GM21786 (cell line): ENCODE data around the gene ADGRF5.

Source experiments
- ATAC-seq: cut with Tn5 transposase; IDR thresholded peaks from one replicate; pipeline ENCODE4 v1.9.1; 2021; ENCODE audit not compliant: unreplicated experiment

Gene ADGRF5

GRCh38 chr6:46921731-46922130, at the start of gene ADGRF5:
ADGRF5 (minus strand) TSS chr6:46921938; CDS start chr6:46906762, 15,176 bp downstream.
- ATAC-seq = no peak

DNA sequence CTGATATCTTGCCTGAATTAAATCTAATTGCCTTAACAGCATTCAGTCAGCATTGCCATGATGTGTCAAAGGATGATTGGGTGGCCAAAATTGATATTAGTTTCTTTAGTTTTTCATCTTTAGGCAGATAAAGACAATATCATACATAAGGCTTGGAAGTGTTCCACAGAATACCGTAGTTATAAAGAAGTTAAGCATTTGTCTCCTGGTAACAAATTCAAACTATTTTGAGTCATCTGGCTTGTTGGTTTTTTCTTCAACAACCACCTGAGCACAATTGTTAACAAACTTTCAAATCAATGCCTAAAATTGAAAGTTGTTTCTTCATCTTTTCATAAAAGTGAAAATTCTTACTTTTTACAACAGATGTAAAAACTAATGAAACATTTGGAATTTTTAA, 47.5 kb upstream of the ADGRF5 start:
- ATAC-seq = no peak

DNA sequence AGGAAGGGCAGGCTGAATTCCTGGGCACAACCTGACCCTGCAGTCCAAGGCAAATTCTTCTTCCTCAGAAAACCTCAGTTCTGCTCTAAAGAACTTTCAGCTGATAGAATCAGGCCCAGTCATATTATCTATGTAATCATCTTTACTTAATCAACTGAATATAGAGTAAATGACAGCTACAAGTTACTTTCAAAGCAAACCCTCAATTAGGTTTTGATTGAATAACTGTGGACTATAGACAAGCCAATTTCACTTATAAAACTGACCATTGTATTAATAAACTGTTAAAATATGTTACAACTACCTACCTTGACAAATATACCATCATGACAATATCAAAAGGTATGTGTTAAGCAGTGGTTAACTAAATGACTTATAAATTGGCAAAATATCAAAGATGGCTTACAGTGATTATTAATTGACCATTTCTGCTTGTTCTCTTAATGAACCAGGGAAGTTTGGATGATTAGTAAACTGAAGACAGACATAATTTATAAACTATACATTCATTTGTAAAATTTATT, 46.1 kb upstream of the ADGRF5 start:
- no peak for ATAC-seq

DNA sequence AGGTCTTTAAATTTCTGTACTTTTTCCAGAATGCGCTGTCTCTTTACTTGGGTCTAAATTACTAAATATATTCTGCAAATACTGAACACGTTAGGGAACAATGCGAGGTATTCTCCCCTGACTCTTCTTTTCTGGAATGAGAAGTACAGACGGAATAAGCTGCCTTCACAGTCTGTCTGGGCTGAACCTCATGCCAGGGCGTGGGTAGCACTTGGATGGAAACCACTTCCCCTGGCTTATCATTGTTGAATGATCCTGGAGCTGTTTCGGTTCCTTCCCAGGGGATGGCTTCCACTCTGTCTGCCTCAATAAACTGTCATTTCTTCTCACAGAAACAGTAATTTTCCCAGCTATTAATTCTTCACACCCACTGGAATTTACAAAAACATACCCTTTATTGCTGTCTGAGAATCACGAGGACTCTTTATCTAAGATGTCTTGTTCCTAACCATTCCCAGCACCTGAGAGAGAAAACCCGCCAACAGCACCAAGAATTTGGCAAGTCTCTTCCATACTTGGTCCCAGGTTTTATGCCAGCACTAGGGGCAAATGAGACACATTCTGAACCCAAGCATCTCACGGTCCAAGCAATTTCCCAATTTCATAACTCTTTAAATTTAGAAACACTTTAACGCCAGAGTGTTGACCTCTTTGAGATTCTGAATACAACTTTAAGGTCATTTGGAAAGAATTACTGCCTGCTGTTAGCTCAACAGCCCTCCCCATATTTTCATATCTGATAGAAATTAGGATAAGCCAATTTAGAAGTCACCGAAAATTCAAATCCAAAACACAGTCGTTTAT, 43.2 kb upstream of the ADGRF5 start:
- ATAC-seq = no peak

GRCh38 chr6:46963626-46964025, 41.9 kb upstream of the ADGRF5 start:
- no peak for ATAC-seq

DNA sequence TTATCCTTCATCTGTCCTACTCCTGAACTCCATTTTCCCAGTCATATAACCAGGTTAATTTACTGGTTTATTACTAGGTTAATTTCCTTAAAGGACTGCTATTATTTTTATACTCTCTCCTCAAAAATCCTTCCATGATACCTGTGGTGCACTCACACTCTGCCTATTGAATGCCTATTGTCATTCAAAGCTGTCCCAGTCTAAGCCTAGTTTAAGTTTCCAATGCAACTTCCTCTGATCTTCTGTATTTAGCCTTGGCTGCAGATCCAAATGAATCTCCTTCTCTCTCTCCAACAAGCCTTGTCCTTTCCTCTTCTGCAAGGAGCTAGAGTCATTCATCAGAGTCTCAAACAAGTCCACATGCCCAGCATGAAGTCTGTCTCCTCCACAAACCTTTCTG, 41.3 kb upstream of the ADGRF5 start:
- ATAC-seq = no peak

DNA sequence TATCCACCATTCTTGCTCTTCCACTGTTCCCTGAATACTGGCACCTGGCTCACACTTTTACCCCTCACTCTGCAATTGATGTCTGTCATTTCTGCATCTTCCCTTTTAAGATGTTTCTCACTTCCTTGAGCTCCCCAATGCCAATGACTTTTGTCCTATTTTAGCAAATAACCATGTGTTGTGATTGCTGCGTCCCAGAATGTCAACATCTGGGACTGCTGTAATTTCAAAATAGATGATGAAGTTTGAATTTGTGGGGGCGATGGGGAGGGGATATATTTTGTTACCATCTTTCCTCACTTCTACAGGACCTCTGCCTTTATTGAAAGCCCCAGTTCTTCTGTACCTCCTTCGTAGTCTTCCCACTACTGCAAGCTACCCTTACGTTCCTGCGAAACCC, 40.0 kb upstream of the ADGRF5 start:
- no peak for ATAC-seq

GRCh38 chr6:46961232-46961631, 39.5 kb upstream of the ADGRF5 start:
- no peak for ATAC-seq

- no peak for ATAC-seq
Measured at GRCh38 chr6:46959419-46959818, 37.7 kb upstream of the ADGRF5 start.

DNA sequence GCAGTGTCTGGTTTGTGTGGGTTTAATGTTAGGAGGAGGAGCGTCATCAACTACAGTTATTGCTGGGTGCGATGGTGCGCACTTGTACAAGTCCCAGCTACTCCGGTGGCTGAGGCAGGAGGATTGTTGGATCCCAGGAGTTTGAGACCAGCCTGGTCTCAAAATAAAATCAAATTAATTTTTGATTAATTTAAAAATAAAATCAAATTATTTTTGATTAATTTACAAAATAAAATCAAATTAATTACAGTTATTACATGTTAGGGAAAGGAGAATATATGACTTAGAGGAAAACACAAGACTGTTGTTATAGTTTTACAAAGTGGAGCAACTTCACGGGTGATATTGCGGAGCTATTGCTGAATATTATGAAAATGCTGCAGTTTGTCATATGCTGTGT, 34.7 kb upstream of the ADGRF5 start:
- no peak for ATAC-seq

- no peak for ATAC-seq
Measured at GRCh38 chr6:46954837-46955451, 33.2 kb upstream of the ADGRF5 start.

GRCh38 chr6:46953921-46954320, 32.2 kb upstream of the ADGRF5 start:
- ATAC-seq = no peak

GRCh38 chr6:46949632-46950280, 28.0 kb upstream of the ADGRF5 start:
- ATAC-seq = no peak

DNA sequence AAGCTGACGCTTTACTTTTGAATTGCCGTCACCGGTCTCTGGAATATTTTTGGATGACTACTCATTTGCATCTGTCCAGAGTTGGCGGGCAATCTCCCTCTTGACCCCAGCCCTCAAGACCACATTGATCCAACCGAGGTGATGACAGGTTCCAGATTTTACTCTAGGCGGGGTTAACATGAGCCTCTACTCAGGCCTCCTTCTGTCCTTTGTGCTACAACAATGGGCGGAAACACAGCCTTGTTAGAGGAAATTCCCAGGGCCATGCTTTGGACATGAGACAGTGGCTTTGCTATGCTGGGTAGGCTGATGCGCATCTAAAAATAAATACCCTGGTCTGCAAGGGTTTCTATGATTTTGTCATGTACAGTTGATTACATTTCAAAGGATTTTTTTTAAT, 27.0 kb upstream of the ADGRF5 start:
- ATAC-seq = no peak

DNA sequence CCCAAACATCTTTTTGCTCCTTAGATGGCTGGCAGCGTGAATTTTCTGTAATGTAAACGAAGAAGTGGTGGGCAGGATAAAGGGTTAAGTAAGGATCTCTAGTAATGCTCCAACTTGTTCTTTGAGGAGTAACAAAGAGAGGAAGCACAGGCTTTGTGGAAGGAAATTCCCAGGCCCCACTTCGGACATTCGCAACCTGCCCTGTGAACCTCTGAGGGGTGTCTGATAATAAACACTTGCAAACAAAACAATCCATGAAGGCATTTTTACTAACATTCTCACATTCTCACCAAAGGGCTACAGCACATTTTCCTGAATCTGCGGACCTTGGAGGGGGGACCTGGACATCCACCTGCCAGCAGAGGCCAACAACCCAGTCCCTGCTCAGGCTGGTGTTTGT, 25.8 kb upstream of the ADGRF5 start:
- no peak for ATAC-seq

DNA sequence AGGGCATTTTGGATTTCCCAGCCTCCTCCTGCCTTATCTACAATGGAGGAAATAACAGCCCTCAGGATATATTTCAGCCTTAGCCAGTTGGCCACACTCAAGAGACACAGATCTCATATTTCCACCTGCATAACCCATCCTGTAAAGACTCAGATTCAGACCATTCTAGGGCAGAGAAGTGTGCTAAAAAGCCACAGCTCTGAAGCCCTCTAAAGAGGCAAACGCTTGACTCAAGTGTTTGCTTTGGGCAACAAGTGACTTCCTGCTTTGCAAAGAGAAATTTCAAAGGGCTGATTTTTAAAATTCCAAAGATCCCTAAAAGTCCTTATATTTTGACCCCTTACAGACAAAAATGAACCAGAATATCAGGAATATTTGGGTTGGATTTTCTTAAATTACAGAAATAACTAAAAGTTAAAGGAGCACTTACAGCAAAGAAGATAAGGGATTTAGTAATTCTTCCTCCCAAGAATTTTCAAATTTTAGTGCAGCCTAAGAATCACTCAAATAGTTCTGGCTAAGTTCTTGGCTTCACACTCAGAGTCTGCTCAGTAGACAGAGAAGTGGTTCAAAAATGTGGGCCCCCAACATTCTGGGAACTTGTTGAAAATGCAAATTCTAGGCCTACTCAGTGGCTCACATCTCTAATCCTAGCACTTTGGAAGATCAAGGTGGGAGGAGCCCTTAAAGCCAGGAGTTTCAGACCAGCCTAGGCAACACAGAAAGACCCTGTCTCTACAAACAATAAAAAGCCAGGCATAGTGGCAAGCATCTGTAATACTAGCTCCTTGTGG, 18.9 kb upstream of the ADGRF5 start:
- ATAC-seq = no peak

DNA sequence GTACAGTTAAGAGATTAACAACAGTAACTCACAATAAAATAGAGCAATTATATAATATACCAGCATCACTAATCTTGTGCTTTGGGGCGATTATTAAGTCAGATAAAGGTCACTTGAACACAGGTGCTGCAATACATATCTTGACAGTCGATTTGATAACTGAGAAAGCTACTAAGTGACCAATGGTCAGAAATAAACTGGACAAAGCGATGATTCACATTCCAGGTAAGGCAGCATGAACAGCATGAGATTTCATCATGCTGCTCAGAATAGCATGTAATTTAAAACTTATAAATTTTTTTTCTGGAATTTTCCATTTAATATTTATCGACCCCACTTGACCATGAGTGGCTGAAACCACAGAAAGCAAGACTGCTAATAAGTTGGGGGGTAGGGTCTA, 15.9 kb upstream of the ADGRF5 start:
- no peak for ATAC-seq

- no peak for ATAC-seq
Measured at GRCh38 chr6:46935687-46936086, 13.9 kb upstream of the ADGRF5 start.

- no peak for ATAC-seq
Measured at GRCh38 chr6:46933751-46934150, 12.0 kb upstream of the ADGRF5 start.

GRCh38 chr6:46932526-46933319, 11.0 kb upstream of the ADGRF5 start:
- ATAC-seq = no peak
